ENCODE results near the gene LRRC31.
A peak's percentile ranks its signal among the peaks of the same experiment; 100 is the strongest.

The LRRC31 gene

GRCh38 chr3:169863458-169863899 lies 6.3 kb downstream of the LRRC31 start:
- DNase-seq (ENCODE audit: low read depth), result peak; percentile 31

- DNase-seq (ENCODE audit: low read depth), result no peak
Observed at GRCh38 chr3:169861871-169862270, 7.9 kb downstream of the LRRC31 start.

- no peak for DNase-seq (ENCODE audit: low read depth)
Observed at GRCh38 chr3:169857811-169858210, 11.9 kb downstream of the LRRC31 start.

- no peak for DNase-seq (ENCODE audit: low read depth)
Observed at GRCh38 chr3:169855514-169855913, 14.2 kb downstream of the LRRC31 start.

GRCh38 chr3:169850618-169851017 lies 19.1 kb downstream of the LRRC31 start:
- DNase-seq (ENCODE audit: low read depth), result no peak

GRCh38 chr3:169848741-169849140 lies 21.0 kb downstream of the LRRC31 start:
- DNase-seq (ENCODE audit: low read depth), result no peak

- DNase-seq (ENCODE audit: low read depth), result no peak
Observed at GRCh38 chr3:169847896-169848295, 21.8 kb downstream of the LRRC31 start.

GRCh38 chr3:169846458-169847193 lies 23.1 kb downstream of the LRRC31 start:
- no peak for DNase-seq (ENCODE audit: low read depth)

- DNase-seq (ENCODE audit: low read depth), result no peak
Observed at GRCh38 chr3:169842960-169843359, 26.8 kb downstream of the LRRC31 start.

- no peak for DNase-seq (ENCODE audit: low read depth)
Observed at GRCh38 chr3:169841171-169841570, 28.6 kb downstream of the LRRC31 start.

GRCh38 chr3:169838511-169839030 lies 31.2 kb downstream of the LRRC31 start:
- no peak for DNase-seq (ENCODE audit: low read depth)

GRCh38 chr3:169836942-169837275 lies 32.8 kb downstream of the LRRC31 start:
- no peak for DNase-seq (ENCODE audit: low read depth)

GRCh38 chr3:169836078-169836941 lies 33.4 kb downstream of the LRRC31 start:
- no peak for DNase-seq (ENCODE audit: low read depth)

- DNase-seq (ENCODE audit: low read depth), result no peak
Observed at GRCh38 chr3:169835533-169835932, 34.2 kb downstream of the LRRC31 start.

GRCh38 chr3:169827712-169828111 lies 42.0 kb downstream of the LRRC31 start:
- no peak for DNase-seq (ENCODE audit: low read depth)

- no peak for DNase-seq (ENCODE audit: low read depth)
Observed at GRCh38 chr3:169825316-169825715, 44.4 kb downstream of the LRRC31 start.

- DNase-seq (ENCODE audit: low read depth), result no peak
Observed at GRCh38 chr3:169822983-169823382, 46.8 kb downstream of the LRRC31 start.

- no peak for DNase-seq (ENCODE audit: low read depth)
Observed at GRCh38 chr3:169822540-169822939, 47.2 kb downstream of the LRRC31 start.

GRCh38 chr3:169822091-169822490 lies 47.6 kb downstream of the LRRC31 start:
- DNase-seq (ENCODE audit: low read depth), result no peak

- DNase-seq (ENCODE audit: low read depth), result no peak
Observed at GRCh38 chr3:169818316-169818715, 51.4 kb downstream of the LRRC31 start.

- no peak for DNase-seq (ENCODE audit: low read depth)
Observed at GRCh38 chr3:169815590-169816150, 54.1 kb downstream of the LRRC31 start.

GRCh38 chr3:169813757-169814517 lies 55.8 kb downstream of the LRRC31 start:
- peak; percentile 51 for DNase-seq (ENCODE audit: low read depth)
